Thymus (tissue), 11 donors: ENCODE results near the gene ZFYVE28. TPM values are rescaled to one million over a fixed set of nuclear protein-coding genes. Genes with fewer than 3 reads are reported as not detected.

Experiments
- DNase-seq, 9 donors: peaks; one replicate each; pipeline ENCODE4 v3.0.0-alpha.2; 2013; ENCODE audit warnings: low spot score in 9 of 9, low read depth in 6 of 9, missing footprints in 1 of 9
- H3K27ac ChIP-seq, 2 donors: one replicate each; pipeline ENCODE4 v1.5.1; 2013; ENCODE audit warnings: control low read depth in 1 of 2, low read depth in 1 of 2, low read length in 1 of 2, mild to moderate bottlenecking in 1 of 2, moderate library complexity in 1 of 2
- H3K27me3 ChIP-seq, 2 donors: one replicate each; pipeline ENCODE4 v1.5.1; 2013; ENCODE audit warnings: low read length in 1 of 2; ENCODE audit not compliant: control insufficient read depth in 2 of 2, insufficient read depth in 1 of 2
- H3K36me3 ChIP-seq, 2 donors: one replicate each; pipeline ENCODE4 v1.5.1; 2013; ENCODE audit warnings: low read length in 1 of 2, mild to moderate bottlenecking in 1 of 2, moderate library complexity in 1 of 2; ENCODE audit not compliant: control insufficient read depth in 2 of 2, insufficient read depth in 2 of 2
- H3K4me1 ChIP-seq, 2 donors: one replicate each; pipeline ENCODE4 v1.5.1; 2013; ENCODE audit warnings: low read length in 2 of 2; ENCODE audit not compliant: control insufficient read depth in 2 of 2, insufficient read depth in 2 of 2
- H3K4me3 ChIP-seq, 2 donors: one replicate each; pipeline ENCODE4 v1.5.1; 2013; ENCODE audit warnings: low read length in 2 of 2, control low read depth in 1 of 2, mild to moderate bottlenecking in 1 of 2
- H3K9me3 ChIP-seq, 2 donors: one replicate each; pipeline ENCODE4 v1.5.1; 2013; ENCODE audit warnings: low read length in 1 of 2, mild to moderate bottlenecking in 1 of 2; ENCODE audit not compliant: control insufficient read depth in 2 of 2, insufficient read depth in 1 of 2
- WGBS: extraction: QIAGEN DNeasy Blood & Tissue Kit; methylation state at CpG from one replicate; pipeline ENCODE4 v1.1.7; 2013; 5-methylcytosine and 5-hydroxymethylcytosine counted together
- polyA plus RNA-seq: library from polyadenylated mRNA; stranded (reverse); fragments of 200-250 nt; gene quantifications from one replicate; pipeline ENCODE4 v1.2.3, GENCODE V29; 2013
- total RNA-seq: library from RNA; stranded (reverse); fragments of 120-200 nt; gene quantifications from one replicate; pipeline ENCODE4 v1.2.4, GENCODE V29; 2013
- donor health status: healthy.

ZFYVE28 gene
- total and polyA plus RNA-seq, 2 donors, result 2.8 to 7.8 TPM

DNA sequence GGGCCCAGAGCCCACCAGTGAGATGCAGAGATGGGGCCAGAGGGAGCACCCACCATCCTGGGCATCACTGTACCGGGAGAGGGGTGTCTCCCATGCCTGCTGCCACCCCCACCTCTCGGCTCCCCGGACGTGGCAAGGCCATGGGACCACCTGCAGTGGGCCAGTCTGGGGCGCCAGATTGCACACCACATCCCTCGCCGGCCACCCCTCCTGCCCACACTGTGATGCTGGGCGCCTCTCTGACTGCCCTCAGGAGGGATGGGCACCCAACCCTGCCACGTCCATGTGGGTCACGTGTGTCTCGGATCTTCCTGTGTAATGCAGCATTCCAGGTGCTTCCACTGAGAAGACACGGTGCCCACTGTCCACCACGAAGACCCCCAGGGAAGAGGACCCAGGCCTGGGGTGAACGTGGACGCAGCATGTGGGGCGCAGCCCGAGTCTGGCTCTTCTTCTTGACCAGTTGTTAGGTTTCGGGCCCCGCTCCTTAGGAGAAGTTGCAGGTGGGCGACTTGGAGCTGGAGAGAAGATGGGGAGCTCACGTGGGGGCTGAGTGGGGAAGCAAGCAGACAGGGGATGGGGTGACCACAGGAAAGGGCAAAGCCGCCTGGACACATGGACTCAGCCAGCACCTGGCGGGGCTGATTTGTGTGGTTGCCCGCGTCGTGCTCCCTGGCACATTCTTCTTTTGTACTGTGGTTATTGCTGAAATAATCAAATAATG lies 47.7 kb downstream of the ZFYVE28 start:
- Histone ChIP-seq H3K4me3 (no peak overlapping the region), H3K27me3 (peaks cover 0 to 36% of the 10 kb centered on the region in 2 donors), H3K27ac (no peak overlapping the region), H3K36me3 (no peaks in the 10 kb centered on the region), H3K9me3 (peaks cover 0 to 16% of the 10 kb centered on the region in 2 donors), H3K4me1 (no peaks in the 10 kb centered on the region)
- DNase-seq, result no peak
- 90% methylated on average over 26 of the region's 26 CpGs for WGBS

DNA sequence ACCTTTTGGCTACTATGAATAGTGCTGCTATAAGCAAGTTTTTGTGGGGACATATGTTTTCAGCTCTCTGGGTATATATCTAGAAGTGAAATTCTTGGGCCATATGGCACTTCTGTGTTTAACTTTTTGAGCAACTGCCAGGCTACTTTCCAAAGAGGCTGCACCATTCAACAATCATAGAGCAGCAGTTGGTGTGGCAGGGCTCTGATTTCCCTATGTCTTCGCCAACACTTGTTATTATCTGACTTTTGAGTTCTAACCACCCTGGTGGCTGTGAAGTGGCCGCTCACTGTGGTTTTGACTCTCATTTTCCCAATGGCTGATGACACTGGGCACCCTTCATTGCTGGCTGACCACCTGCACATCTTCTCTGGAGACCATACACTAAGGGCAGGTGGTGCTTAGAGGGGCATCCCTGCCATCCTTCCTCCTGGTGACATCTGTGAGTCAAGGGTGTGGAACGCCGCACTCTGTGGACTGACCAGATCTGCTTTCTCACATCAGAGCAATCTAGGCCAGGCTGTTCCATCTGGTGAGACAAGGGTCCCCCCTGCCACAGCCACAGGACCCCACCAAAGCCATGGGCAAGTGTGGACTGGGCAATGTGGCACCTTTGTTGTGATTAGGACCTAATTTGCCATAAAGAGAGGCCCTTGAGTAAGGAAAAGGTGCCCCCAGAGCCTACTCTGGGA lies 49.6 kb downstream of the ZFYVE28 start:
- Histone ChIP-seq H3K27me3 (peaks cover 0 to 48% of the 10 kb centered on the region in 2 donors), H3K4me3 (no peak overlapping the region), H3K27ac (no peak overlapping the region), H3K36me3 (no peaks in the 10 kb centered on the region), H3K9me3 (peaks cover 0 to 16% of the 10 kb centered on the region in 2 donors), H3K4me1 (peaks cover 0 to 10% of the 10 kb centered on the region in 2 donors)
- 97% methylated on average over 4 of the region's 4 CpGs for WGBS
- no peak for DNase-seq

DNA sequence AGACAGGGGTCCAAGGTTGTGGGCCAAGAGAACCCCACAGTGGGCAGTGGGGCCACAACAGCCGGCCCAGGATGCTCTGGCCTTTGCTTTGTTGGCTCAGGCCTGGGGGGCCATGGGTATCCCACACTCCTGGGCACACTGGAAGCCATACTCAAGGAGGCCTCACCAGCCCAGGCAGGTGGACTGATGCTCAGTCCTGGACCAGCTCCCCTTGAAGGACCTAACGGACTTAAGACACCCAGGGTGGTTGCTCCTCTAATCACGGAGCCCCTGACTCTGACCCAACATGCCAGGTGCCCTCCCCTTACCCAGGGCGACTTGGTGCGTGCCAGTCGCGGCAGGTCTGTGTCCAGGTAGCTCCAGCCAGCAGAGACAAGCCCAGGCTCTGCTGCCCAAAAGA lies 50.8 kb downstream of the ZFYVE28 start:
- DNase-seq, result no peak
- Histone ChIP-seq H3K27ac (no peak overlapping the region), H3K36me3 (no peaks in the 10 kb centered on the region), H3K27me3 (peaks cover 0 to 54% of the 10 kb centered on the region in 2 donors), H3K4me3 (no peak overlapping the region), H3K4me1 (peaks cover 0 to 10% of the 10 kb centered on the region in 2 donors), H3K9me3 (peaks cover 0 to 11% of the 10 kb centered on the region in 2 donors)
- 93% methylated on average over 7 of the region's 7 CpGs for WGBS

DNA sequence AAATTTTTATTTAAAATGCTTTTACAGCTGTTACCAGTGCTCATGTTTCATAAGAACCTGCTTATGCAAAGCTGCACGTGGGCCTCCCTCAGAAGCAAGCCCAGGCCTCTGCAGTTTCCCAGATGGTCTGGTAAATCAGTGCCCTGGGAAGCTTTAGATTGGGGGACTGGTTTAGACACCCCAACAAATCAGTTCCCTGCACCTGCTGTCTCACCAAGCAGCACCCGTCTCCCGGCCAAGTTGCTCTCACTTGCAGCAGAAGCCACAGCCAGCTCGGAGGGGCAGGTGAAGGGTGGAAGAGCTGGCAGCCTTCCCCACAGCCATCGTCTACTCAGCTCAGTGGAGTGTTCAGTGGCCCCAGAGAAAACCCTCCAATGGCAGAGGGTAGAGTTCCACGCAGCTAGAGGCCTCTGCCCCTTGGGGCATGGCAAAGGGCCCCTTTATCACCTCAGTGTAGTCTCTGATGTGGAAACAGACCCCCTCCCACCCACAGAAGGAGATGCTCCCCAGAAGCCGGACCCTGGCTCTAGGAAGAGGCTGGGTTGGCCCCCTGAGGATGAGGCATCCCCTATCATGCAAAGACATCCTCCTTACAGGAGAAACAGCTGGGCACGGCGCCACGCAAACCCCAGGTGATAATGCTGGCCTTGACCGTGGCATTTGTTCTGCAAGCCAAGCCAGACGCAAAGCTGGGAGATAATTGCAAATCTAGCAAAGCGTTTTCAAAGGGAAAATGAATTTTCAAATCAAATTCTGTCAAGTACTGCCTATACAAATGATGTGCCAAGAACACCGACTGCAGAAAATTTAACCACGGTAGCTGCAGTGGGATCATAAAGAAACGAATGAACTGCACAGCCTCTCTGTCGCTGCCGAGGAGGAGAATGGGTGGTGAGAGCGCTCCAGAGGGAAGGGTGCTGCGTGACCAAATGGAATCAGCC lies 51.9 kb downstream of the ZFYVE28 start:
- DNase-seq, result no peak
- Histone ChIP-seq H3K36me3 (no peaks in the 10 kb centered on the region), H3K27ac (no peak overlapping the region), H3K9me3 (peaks cover 0 to 11% of the 10 kb centered on the region in 2 donors), H3K27me3 (peaks cover 0 to 54% of the 10 kb centered on the region in 2 donors), H3K4me3 (no peak overlapping the region), H3K4me1 (peaks cover 0 to 10% of the 10 kb centered on the region in 2 donors)
- 88% methylated on average over 20 of the region's 20 CpGs for WGBS

DNA sequence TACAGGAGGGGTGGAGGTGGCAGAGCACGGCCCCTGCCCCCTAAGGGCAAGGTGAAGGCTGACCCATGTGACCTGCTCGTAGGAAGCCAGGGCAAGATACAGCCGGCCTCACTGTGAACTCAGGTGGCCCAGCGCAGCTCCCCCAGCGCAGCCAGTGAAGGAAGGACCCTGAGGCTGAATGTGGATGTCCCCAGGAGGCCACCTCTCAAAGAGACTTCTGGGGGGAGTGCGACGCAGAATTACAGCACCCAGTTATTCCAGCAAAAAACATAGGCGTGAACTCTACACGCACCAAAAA lies 52.6 kb downstream of the ZFYVE28 start:
- WGBS, result 93% methylated on average over 9 of the region's 9 CpGs
- H3K27ac ChIP-seq, result peak overlapping the region in 1 of 2 donors; percentile 41
- peaks cover 0 to 11% of the 10 kb centered on the region in 2 donors for H3K9me3 ChIP-seq
- peaks cover 0 to 53% of the 10 kb centered on the region in 2 donors for H3K27me3 ChIP-seq
- peaks cover 0 to 10% of the 10 kb centered on the region in 2 donors for H3K4me1 ChIP-seq
- no peak overlapping the region for H3K4me3 ChIP-seq
- no peaks in the 10 kb centered on the region for H3K36me3 ChIP-seq
- DNase-seq, result no peak

DNA sequence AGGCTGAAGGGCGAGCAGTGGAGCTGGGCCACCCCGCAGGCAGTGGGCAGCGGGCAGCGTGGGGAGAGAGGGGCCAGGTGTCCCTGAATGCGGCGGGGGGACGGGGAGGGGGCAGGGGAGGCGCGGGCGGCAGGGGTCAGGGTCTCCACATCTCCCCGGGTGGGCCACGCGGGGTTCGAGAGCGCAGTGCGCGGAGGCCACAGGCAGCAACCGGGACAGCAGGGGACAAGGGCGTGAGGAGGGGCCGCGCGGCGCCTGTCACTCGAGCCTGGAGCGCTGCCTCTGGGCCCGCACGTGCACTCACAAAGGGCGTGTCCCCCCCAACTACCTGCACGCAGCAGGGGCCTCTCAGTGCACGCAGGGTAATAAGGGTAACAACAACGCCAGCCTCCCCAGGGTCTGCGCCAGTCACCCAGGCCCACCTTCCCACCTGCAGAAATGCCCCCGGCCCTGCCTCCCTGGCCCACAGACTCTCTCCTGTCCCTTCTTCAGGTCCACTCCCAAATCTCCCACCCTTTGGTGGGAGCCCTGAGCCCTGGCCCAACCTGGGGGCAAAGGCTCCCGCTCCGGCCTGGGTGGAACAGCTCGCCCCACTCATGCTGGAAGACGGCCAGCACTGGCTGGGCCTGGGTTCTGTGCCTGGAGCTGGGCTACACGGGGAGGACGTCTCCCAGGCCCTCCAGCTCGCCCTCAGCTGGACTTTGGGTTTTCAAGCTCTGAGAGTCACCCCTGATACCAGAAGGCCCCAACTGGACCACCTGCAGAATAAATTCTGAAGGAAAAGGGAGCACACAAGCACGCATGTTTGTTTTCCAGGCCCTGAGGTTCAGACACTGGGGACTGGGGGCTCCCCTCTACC lies 53.2 kb downstream of the ZFYVE28 start:
- Histone ChIP-seq H3K4me1 (peaks cover 0 to 10% of the 10 kb centered on the region in 2 donors), H3K27me3 (peaks cover 0 to 50% of the 10 kb centered on the region in 2 donors), H3K4me3 (peak overlapping the region; percentile 28 to 42), H3K36me3 (no peaks in the 10 kb centered on the region), H3K9me3 (peaks cover 0 to 11% of the 10 kb centered on the region in 2 donors), H3K27ac (peak overlapping the region; percentile 41 to 47)
- 75% methylated on average over 41 of the region's 41 CpGs for WGBS
- no peak for DNase-seq

DNA sequence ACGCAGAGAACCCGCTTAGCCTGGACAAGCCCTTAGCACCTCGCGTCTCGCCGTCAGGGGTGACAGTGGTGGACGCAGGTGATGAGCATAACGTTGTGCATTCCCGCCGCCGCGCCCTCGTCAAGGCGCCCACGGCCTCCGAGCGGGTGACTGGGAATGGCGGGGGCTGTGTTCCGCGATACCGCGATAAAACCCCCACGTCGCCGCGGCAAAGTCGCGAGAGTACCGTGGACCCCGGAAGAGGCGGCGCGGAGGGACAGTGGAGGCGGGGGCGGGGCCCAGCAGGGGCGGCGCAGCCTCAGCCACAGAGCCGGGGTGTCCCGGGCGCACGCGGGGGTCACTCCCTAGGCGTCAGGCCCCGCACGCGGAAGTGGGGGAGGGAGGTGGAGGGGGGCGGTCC lies 53.8 kb downstream of the ZFYVE28 start:
- H3K27ac ChIP-seq, result no peak overlapping the region
- peak in 3 of 9 donors; percentile 23 to 63 (median 48) for DNase-seq
- WGBS, result 33% methylated on average over 47 of the region's 47 CpGs

DNA sequence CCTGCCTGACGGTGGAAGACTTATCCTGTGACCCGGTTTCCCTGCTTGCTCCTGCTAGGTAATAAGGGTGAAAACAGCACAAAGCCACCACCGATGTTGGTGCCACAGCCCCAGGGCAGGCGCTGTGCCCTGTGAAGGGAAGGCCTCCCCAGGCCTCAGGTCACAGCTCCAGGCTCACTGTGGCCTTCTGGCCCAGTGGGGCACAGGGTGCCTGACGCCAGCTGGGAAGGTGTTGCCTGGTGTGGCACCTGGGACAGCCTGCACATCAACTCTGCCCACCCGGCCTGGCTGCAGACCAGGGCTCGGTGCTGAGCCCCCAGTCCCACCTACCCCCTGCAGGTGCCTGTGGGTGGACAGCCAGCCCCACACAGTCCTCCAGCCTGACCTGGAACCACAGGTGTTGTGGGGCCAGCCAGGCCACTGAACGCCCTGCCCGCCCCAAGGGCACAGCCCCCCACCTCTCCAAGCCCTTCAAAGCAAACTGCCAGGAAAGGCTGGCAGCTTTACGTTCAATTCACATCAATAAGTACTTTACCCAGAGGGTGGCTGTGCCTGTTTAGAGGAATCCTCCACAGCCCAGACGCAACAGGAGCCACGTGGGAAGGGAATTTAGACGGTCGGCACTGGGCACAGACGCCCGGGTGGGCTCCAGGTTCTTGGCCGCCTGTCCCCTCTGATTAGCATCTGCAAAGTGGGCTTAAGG lies 54.3 kb downstream of the ZFYVE28 start:
- Histone ChIP-seq H3K36me3 (no peaks in the 10 kb centered on the region), H3K4me1 (peaks cover 0 to 10% of the 10 kb centered on the region in 2 donors), H3K27me3 (peaks cover 0 to 50% of the 10 kb centered on the region in 2 donors), H3K4me3 (peak overlapping the region; percentile 28 to 42), H3K27ac (peak overlapping the region in 1 of 2 donors; percentile 8), H3K9me3 (peaks cover 0 to 6% of the 10 kb centered on the region in 2 donors)
- 84% methylated on average over 17 of the region's 17 CpGs for WGBS
- no peak for DNase-seq

More for the DNA sequence above, 53.8 kb downstream of the ZFYVE28 start:
- no peaks in the 10 kb centered on the region for H3K36me3 ChIP-seq
- peaks cover 0 to 50% of the 10 kb centered on the region in 2 donors for H3K27me3 ChIP-seq
- H3K4me3 ChIP-seq, result peak overlapping the region; percentile 28 to 42
- peaks cover 0 to 7% of the 10 kb centered on the region in 2 donors for H3K9me3 ChIP-seq
- peaks cover 0 to 10% of the 10 kb centered on the region in 2 donors for H3K4me1 ChIP-seq
